H1 (cell line): ENCODE data around the gene DIP2C. TPM values are rescaled to one million over a fixed set of nuclear protein-coding genes. Genes with fewer than 3 reads are reported as not detected.

Experiments used
- CTCF ChIA-PET: fragments of 300-600 bp; sonication (Branson Sonifier 250); formaldehyde crosslinking; loops from one replicate; lab custom pipeline; 2021; ENCODE audit not compliant: partially characterized antibody; lab: Charles Lee
- POLR2A ChIA-PET: fragments of 300-600 bp; sonication (Branson Sonifier 250); formaldehyde crosslinking; loops from one replicate; lab custom pipeline; 2021; ENCODE audit warnings: inconsistent platforms; ENCODE audit not compliant: partially characterized antibody; lab: Charles Lee
- DNase-seq, 2 experiments: peaks; one replicate each; pipeline versions ENCODE4 v3.0.0 to v3.0.0-alpha.2; 2010 to 2022; ENCODE audit warnings: low spot score in 2 of 2, low read depth in 1 of 2, mixed read lengths in 1 of 2
- FAIRE-seq: peaks from 2 replicates; lab custom pipeline; 2011; peaks lifted over from hg19 to GRCh38; lab: Jason Lieb, UNC
- H2AFZ ChIP-seq: 2 replicates; pipeline ENCODE4 v1.8.1; 2012; ENCODE audit warnings: low read length, inconsistent platforms
- H2AK5ac ChIP-seq: 2 replicates; pipeline ENCODE4 v1.6.1; 2013; ENCODE audit warnings: low read depth, low read length
- H2BK120ac ChIP-seq: replicated peaks from 2 replicates; pipeline ENCODE3; 2013; ENCODE audit warnings: low read depth, low read length, inconsistent platforms
- H2BK12ac ChIP-seq: 2 replicates; pipeline ENCODE4 v1.6.1; 2013; ENCODE audit warnings: low read depth, low read length
- H2BK15ac ChIP-seq: 2 replicates; pipeline ENCODE4 v1.6.1; 2013; ENCODE audit warnings: low read length
- H2BK20ac ChIP-seq: 2 replicates; pipeline ENCODE4 v1.6.1; 2013; ENCODE audit warnings: low read length
- H2BK5ac ChIP-seq: 2 replicates; pipeline ENCODE4 v1.6.1; 2013; ENCODE audit warnings: low read depth, low read length
- H3K14ac ChIP-seq: 2 replicates; pipeline ENCODE4 v1.6.1; 2013; ENCODE audit warnings: inconsistent platforms; ENCODE audit not compliant: insufficient read length
- H3K18ac ChIP-seq: 2 replicates; pipeline ENCODE4 v1.6.1; 2013; ENCODE audit warnings: low read length; ENCODE audit errors: extremely low read depth
- H3K23ac ChIP-seq: 2 replicates; pipeline ENCODE4 v1.6.1; 2013; ENCODE audit warnings: inconsistent platforms; ENCODE audit not compliant: insufficient read length
- H3K23me2 ChIP-seq: 2 replicates; pipeline ENCODE4 v1.6.1; 2013; ENCODE audit warnings: low read depth, low read length
- H3K27ac ChIP-seq: 2 replicates; pipeline ENCODE4 v1.6.1; 2011; ENCODE audit warnings: low read depth, low read length, inconsistent platforms
- H3K27me3 ChIP-seq, 4 experiments: replicated peaks in 1 of 4; 1 replicate in 1 of 4; 2 replicates in 3 of 4; pipeline versions ENCODE4 v1.6.1 to v1.8.1; 2011 to 2013; ENCODE audit warnings: low read length in 3 of 4, mild to moderate bottlenecking in 3 of 4, inconsistent platforms in 2 of 4, mixed read lengths in 2 of 4, moderate library complexity in 1 of 4; ENCODE audit not compliant: control insufficient read depth in 3 of 4, insufficient read depth in 3 of 4; ENCODE audit errors: extremely low read depth in 1 of 4
- H3K36me3 ChIP-seq, 4 experiments: 2 replicates each; pipeline versions ENCODE4 v1.6.1 to v1.8.1; 2011 to 2013; ENCODE audit warnings: mild to moderate bottlenecking in 4 of 4, low read length in 3 of 4, moderate library complexity in 2 of 4, control low read depth in 1 of 4, inconsistent platforms in 1 of 4; ENCODE audit not compliant: insufficient read depth in 4 of 4, control insufficient read depth in 2 of 4
- H3K4ac ChIP-seq: replicated peaks from 2 replicates; pipeline ENCODE3; 2013; ENCODE audit warnings: low read length, low read depth, mixed read lengths, inconsistent platforms; ENCODE audit not compliant: insufficient read length
- H3K4me1 ChIP-seq, 4 experiments: replicated peaks in 1 of 4; 1 replicate in 1 of 4; 2 replicates in 3 of 4; pipeline versions ENCODE4 v1.6.1 to v1.8.1; 2011 to 2013; ENCODE audit warnings: low read length in 3 of 4, inconsistent platforms in 2 of 4, mixed read lengths in 1 of 4; ENCODE audit not compliant: insufficient read depth in 4 of 4, control insufficient read depth in 3 of 4
- H3K4me2 ChIP-seq, 2 experiments: 2 replicates each; pipeline versions ENCODE4 v1.6.1 to v1.8.1; 2011 to 2013; ENCODE audit warnings: low read depth in 2 of 2, low read length in 2 of 2, control low read depth in 1 of 2, inconsistent platforms in 1 of 2, mild to moderate bottlenecking in 1 of 2; ENCODE audit not compliant: insufficient read depth in 1 of 2
- H3K4me3 ChIP-seq, 4 experiments: fragments of 200-600, 300-600 bp in 1 of 4; sonication (generic), shearing (Covaris generic), sonication (Bioruptor Twin) in 1 of 4; 2 replicates each; pipeline versions ENCODE4 v1.5.1 to v1.8.1; 2011 to 2016; ENCODE audit warnings: low read length in 4 of 4, low read depth in 3 of 4, control low read depth in 2 of 4, inconsistent platforms in 2 of 4, mild to moderate bottlenecking in 2 of 4, mixed read lengths in 1 of 4, moderate library complexity in 1 of 4; ENCODE audit not compliant: insufficient read depth in 2 of 4; ENCODE audit errors: extremely low read depth in 1 of 4
- H3K56ac ChIP-seq: replicated peaks from 2 replicates; pipeline ENCODE3; 2013; ENCODE audit warnings: low read depth, mild to moderate bottlenecking, mixed read lengths, low read length, inconsistent platforms; ENCODE audit not compliant: insufficient read length
- H3K79me1 ChIP-seq: 2 replicates; pipeline ENCODE4 v1.6.1; 2013; ENCODE audit warnings: low read depth, low read length, control low read depth
- H3K79me2 ChIP-seq, 2 experiments: 2 replicates each; pipeline versions ENCODE4 v1.6.1 to v1.8.1; 2012 to 2013; ENCODE audit warnings: low read length in 2 of 2, mild to moderate bottlenecking in 2 of 2, inconsistent platforms in 1 of 2; ENCODE audit not compliant: insufficient read depth in 2 of 2, control insufficient read depth in 1 of 2
- H3K9ac ChIP-seq, 4 experiments: replicated peaks in 1 of 4; 1 replicate in 1 of 4; 2 replicates in 3 of 4; pipeline versions ENCODE4 v1.6.1 to v1.8.1; 2011 to 2013; ENCODE audit warnings: low read depth in 3 of 4, low read length in 3 of 4, control low read depth in 2 of 4, mild to moderate bottlenecking in 2 of 4, moderate library complexity in 2 of 4, inconsistent platforms in 1 of 4; ENCODE audit errors: extremely low read depth in 1 of 4
- H3K9me3 ChIP-seq, 2 experiments: 2 replicates each; pipeline versions ENCODE4 v1.6.1 to v1.8.1; 2012 to 2013; ENCODE audit warnings: mild to moderate bottlenecking in 2 of 2, moderate library complexity in 2 of 2, control low read depth in 1 of 2, inconsistent platforms in 1 of 2, low read depth in 1 of 2, low read length in 1 of 2, mixed read lengths in 1 of 2; ENCODE audit not compliant: insufficient read depth in 2 of 2
- H4K20me1 ChIP-seq, 2 experiments: replicated peaks in 1 of 2; 2 replicates each; pipeline versions ENCODE3 to v1.8.1; 2011 to 2013; ENCODE audit warnings: inconsistent platforms in 2 of 2, low read length in 2 of 2, mild to moderate bottlenecking in 1 of 2; ENCODE audit not compliant: insufficient read depth in 2 of 2, control insufficient read depth in 1 of 2
- H4K5ac ChIP-seq: 2 replicates; pipeline ENCODE4 v1.6.1; 2013; ENCODE audit warnings: low read length, low read depth, mixed read lengths, inconsistent platforms; ENCODE audit not compliant: insufficient read length
- H4K8ac ChIP-seq: 2 replicates; pipeline ENCODE4 v1.8.0; 2013; ENCODE audit warnings: mild to moderate bottlenecking, moderate library complexity, low read length, inconsistent platforms; ENCODE audit not compliant: insufficient read depth; ENCODE audit errors: extremely low read depth
- H4K91ac ChIP-seq: replicated peaks from 2 replicates; pipeline ENCODE3; 2013; ENCODE audit warnings: low read length, mixed read lengths, inconsistent platforms; ENCODE audit not compliant: insufficient read length
- BCL11A ChIP-seq, 2 experiments: IDR thresholded peaks; one replicate each; pipeline ENCODE4 v1.6.1; 2011; ENCODE audit warnings: low read depth in 2 of 2, low read length in 2 of 2, mild to moderate bottlenecking in 2 of 2
- GTF2F1 ChIP-seq: IDR thresholded peaks from 2 replicates; pipeline ENCODE4 v1.6.1; 2012; ENCODE audit warnings: low read depth, low read length, improper control_type of control experiment, borderline replicate concordance
- TEAD4 ChIP-seq: IDR thresholded peaks from 2 replicates; pipeline ENCODE4 v1.6.1; 2012; ENCODE audit warnings: low read depth, low read length, inconsistent platforms, mixed read lengths
- YY1 ChIP-seq: IDR thresholded peaks from 2 replicates; pipeline ENCODE4 v1.6.1; 2011; ENCODE audit warnings: low read depth, mild to moderate bottlenecking, low read length
- ZNF274 ChIP-seq: IDR thresholded peaks from 2 replicates; pipeline ENCODE4 v1.7.0; 2012; ENCODE audit warnings: low read length, borderline replicate concordance; ENCODE audit errors: extremely low read depth
- WGBS, 2 experiments: shearing (Covaris generic) in 1 of 2; methylation state at CpG; one replicate each; pipeline versions ENCODE4 v1.1.6 to v1.1.7; 2013 to 2015; ENCODE audit warnings: low lambda C conversion rate in 2 of 2, mixed read lengths in 2 of 2, inconsistent platforms in 1 of 2, low coverage in 1 of 2, missing lambda C conversion rate in 1 of 2; ENCODE audit not compliant: insufficient replicate concordance in 2 of 2, insufficient coverage in 1 of 2, insufficient read length in 1 of 2; ENCODE audit errors: extremely low coverage in 1 of 2, missing lambda C conversion rate in 1 of 2; 5-methylcytosine and 5-hydroxymethylcytosine counted together
- polyA plus RNA-seq, 7 experiments: library from polyadenylated mRNA; depleted of rRNA in 3 of 7; stranded (reverse) in 5 of 7; unstranded in 2 of 7; fragments of >200 nt in 5 of 7; fragments of 200-250 nt in 2 of 7; gene quantifications; 1 replicate in 5 of 7; 2 replicates in 1 of 7; 4 replicates in 1 of 7; pipeline versions ENCODE4 v1.2.1 to v1.2.3, GENCODE V29; 2011 to 2013; ENCODE audit warnings: missing spikeins in 2 of 7, mixed read lengths in 2 of 7
- total RNA-seq: library from RNA; stranded (reverse); fragmentation: NEBNext Ultra II Directional; extraction: Animal tissue kit (Norgen Biotek cat#: 25700); gene quantifications from 2 replicates; pipeline ENCODE4 v1.2.1, GENCODE V29; 2021

DIP2C gene
- total and polyA plus RNA-seq, 2 of the 8 experiments (the other 6 are each of a cell fraction or from before 2014, with no cell fraction given), result 3.8 to 9.3 TPM

DNA sequence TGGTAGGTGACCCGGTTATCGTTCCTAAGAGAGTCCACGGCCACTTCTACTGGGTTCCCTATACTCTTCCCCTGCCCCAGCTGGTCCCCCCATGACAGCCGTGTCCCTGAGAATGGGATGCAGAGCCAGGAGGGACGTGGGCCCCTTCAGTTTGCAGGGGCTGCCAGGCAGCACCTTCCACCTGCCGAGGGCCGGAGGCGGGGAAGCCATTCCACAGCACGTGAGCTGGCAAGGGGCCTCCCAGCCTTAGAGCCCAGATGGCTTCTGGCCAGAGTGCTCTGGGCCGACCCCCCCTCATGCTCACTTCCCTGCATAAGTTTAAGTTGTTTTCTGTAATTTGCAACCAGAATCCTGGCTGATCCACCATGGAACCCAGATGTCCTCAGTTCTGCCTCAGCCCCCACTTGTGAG lies 39.0 kb downstream of the DIP2C start:
- Histone ChIP-seq H3K79me1 (peaks cover 25% of the 10 kb centered on the region), H3K4me3 (no peak overlapping the region), H4K20me1 (peaks cover 2 to 19% of the 10 kb centered on the region in 2 experiments), H4K5ac (no peak overlapping the region), H3K79me2 (peaks cover 3 to 20% of the 10 kb centered on the region in 2 experiments; a peak in 3 of 4 replicates), H3K36me3 (no peaks in the 10 kb centered on the region), H2AK5ac (no peak overlapping the region), H3K4me2 (no peak overlapping the region), H2BK20ac (no peak overlapping the region), H4K91ac (no peak overlapping the region), H3K56ac (no peak overlapping the region), H3K4me1 (no peaks in the 10 kb centered on the region; a peak in 3 of 7 replicates), H2BK120ac (no peak overlapping the region), H2AFZ (no peak overlapping the region), H3K27ac (no peak overlapping the region), H3K9ac (no peak overlapping the region), H2BK5ac (no peak overlapping the region), H3K18ac (no peak overlapping the region), H3K27me3 (no peaks in the 10 kb centered on the region), H3K9me3 (no peaks in the 10 kb centered on the region), H3K23ac (no peak overlapping the region), H2BK15ac (no peak overlapping the region), H3K4ac (no peak overlapping the region), H3K23me2 (no peaks in the 10 kb centered on the region), H4K8ac (peak overlapping the region; percentile 59; the same call in 1 of the 2 replicates), H2BK12ac (no peak overlapping the region), H3K14ac (no peak overlapping the region)
- FAIRE-seq (no peak), DNase-seq (no peak)
- 90% methylated on average over 10 of the region's 10 CpGs; no CpG with 5 or more reads in 1 of the 2 experiments for WGBS, 2 experiments
- TF ChIP-seq BCL11A (IDR thresholded peaks at IDR 0.05; ENCODE audit: low read depth in 2 of 2, low read length in 2 of 2) (no peak), GTF2F1 (no peak), YY1 (no peak), ZNF274 (no peak), TEAD4 (no peak)
- CTCF ChIA-PET, result interaction anchor here (1.0 to 1.2 kb wide), 4 partner anchors 10 to 344 kb away, joined by 3 read pairs; no protein-coding TSS in a partner anchor
- POLR2A ChIA-PET, result no interaction called here
